Measurements from ENCODE around the gene TCERG1L.

DNA sequence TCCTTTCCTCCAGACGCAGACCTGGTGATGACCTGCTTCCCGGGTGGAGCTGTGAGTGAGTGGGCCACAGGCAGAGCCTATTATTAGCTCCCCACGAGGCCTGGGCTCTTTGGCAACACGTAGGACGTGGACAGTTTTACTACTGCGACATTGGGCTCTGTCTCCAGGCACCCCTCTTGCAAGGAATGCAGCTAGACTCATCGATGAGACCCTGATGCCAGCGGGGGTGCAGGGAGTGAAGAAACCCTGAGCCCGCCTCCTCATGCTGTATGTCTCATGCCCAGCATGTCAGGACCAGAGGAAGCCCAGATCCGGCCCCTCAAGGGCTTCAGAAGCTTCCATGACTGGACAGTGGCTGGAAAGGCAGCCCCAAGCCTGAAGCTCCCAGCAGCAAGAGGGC lies 161.9 kb downstream of the TCERG1L start:
- TF ChIP-seq, protein P1, sequence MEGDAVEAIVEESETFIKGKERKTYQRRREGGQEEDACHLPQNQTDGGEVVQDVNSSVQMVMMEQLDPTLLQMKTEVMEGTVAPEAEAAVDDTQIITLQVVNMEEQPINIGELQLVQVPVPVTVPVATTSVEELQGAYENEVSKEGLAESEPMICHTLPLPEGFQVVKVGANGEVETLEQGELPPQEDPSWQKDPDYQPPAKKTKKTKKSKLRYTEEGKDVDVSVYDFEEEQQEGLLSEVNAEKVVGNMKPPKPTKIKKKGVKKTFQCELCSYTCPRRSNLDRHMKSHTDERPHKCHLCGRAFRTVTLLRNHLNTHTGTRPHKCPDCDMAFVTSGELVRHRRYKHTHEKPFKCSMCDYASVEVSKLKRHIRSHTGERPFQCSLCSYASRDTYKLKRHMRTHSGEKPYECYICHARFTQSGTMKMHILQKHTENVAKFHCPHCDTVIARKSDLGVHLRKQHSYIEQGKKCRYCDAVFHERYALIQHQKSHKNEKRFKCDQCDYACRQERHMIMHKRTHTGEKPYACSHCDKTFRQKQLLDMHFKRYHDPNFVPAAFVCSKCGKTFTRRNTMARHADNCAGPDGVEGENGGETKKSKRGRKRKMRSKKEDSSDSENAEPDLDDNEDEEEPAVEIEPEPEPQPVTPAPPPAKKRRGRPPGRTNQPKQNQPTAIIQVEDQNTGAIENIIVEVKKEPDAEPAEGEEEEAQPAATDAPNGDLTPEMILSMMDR (IDR thresholded peaks at IDR 0.05; ENCODE audit: poor library complexity): no peak
- TF ChIP-seq EZH2 (IDR thresholded peaks at IDR 0.05; ENCODE audit: borderline replicate concordance) (no peak), EZH2phosphoT487 (IDR thresholded peaks at IDR 0.05; ENCODE audit: low read depth, severe bottlenecking, unreplicated experiment) (no peak)
